DMS153 treated with DMSO at 0.1 percent for 48 hours (cell line): ENCODE results near the gene ATP8A2.
"Not testable (repeated sequence)": the region's sequence is repeated elsewhere in the genome, so short reads cannot be mapped to it uniquely, and the experiment has no call there.

Source experiments
- DNase-seq: peaks from one replicate; lab custom pipeline; 2025; ENCODE audit not compliant: unreplicated experiment; lab: John Stamatoyannopoulos, UW

Gene ATP8A2

GRCh38 chr13:25790137-25790536 lies 418.4 kb downstream of the ATP8A2 start:
- not testable (repeated sequence) for DNase-seq

GRCh38 chr13:25795277-25795676 lies 423.5 kb downstream of the ATP8A2 start:
- DNase-seq: no peak

DNA sequence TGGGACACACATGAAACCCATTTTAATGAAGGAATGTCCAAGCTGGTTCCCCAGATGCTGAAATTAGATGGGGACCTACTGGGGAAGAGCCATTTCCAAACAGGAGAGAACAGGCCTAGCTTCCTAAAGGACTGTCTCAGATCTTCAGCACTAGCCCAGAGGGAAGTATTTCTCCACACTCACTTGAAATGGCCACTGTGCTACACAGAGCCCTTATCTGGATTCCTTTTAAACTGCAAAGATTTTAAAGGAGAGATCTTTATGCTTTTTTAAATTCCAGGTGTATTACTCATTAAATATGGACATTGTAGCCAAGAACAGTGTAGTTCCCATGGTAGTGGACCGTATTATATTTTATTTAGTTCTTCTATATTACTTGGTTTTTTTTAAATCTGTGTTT lies 424.7 kb downstream of the ATP8A2 start:
- DNase-seq: no peak

- DNase-seq: no peak
Observed at GRCh38 chr13:25798998-25799397, 427.2 kb downstream of the ATP8A2 start.

GRCh38 chr13:25800523-25800922 lies 428.7 kb downstream of the ATP8A2 start:
- DNase-seq: no peak

DNA sequence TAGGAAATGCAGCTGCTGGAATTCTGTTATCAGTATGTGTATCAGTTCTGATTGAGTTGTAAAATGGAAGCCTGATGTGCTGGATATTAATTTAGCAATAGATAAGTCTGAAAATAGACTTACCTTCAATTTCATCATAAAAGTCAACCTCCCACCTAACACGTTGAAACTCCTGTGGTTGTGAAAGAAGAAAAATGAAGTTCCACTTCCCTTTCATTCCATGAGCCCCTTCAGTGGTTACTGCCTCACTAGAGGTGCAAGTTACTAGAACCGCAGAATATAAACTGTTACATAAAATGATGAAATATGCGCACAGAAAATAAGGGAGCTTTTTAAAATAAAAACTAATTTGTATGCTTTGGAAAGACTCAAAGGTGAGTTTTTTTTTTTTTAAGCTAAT lies 430.8 kb downstream of the ATP8A2 start:
- no peak for DNase-seq

GRCh38 chr13:25803641-25804040 lies 431.9 kb downstream of the ATP8A2 start:
- no peak for DNase-seq

GRCh38 chr13:25806264-25806974 lies 434.6 kb downstream of the ATP8A2 start:
- DNase-seq: no peak

DNA sequence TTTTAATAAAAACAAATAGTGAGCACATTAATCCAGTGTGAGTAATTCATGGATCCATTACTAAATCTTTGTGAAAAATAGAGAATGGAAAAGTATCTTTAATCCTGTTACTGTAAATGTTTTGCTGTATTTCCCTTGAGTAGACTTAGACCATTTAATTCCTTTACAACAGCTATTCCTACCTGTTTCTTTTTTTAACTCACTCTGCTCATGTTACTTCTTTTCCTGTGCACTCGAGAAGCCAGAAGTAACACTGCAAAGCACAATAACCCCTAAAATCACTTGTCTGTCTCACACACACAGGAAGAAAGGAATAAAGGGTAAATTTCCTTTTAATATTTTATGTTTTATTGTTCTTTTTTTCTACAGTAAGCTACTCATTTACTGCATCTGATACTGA lies 435.8 kb downstream of the ATP8A2 start:
- DNase-seq: no peak

GRCh38 chr13:25811506-25811905 lies 439.7 kb downstream of the ATP8A2 start:
- DNase-seq: no peak

DNA sequence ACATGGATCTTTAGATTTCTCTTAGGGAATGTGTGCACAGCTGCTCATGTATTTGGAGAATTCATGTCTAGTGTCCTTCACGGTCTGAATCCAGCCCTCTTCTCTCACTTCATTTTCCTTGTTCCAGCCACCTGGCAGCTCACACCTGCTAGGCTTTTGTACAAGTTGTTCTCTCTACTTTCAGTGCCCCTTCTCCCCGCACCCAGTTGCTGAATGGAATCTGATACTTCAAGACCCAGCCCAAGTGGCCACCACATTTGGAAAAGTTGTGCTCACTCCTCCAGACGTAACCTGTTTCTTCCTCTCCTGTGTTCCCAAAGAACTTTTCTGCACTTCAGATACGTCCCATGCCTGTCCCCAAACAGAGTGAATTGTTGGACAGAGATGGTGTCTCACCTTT lies 444.5 kb downstream of the ATP8A2 start:
- DNase-seq: no peak

GRCh38 chr13:25819856-25820530 lies 448.2 kb downstream of the ATP8A2 start:
- peak; percentile 66 for DNase-seq

DNA sequence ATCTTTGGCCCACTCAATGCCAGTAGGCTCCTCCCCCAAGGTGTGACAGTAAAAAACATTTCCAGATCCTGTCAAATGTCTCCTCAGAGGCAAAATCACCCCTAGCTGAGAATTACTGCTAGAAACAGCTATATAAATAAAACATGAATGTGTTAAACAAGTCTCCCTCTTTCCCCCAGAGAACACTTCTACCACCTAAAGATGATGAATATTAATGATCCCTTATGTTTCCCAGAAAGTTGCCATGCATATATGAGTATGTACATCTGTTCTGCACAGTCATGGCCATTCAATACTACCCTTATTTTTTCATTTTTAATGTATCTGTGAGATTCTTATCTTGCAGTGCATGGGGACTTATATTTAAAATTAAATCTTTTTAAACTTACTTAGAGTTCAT lies 450.0 kb downstream of the ATP8A2 start:
- no peak for DNase-seq

GRCh38 chr13:25827221-25827620 lies 455.4 kb downstream of the ATP8A2 start:
- not testable (repeated sequence) for DNase-seq

DNA sequence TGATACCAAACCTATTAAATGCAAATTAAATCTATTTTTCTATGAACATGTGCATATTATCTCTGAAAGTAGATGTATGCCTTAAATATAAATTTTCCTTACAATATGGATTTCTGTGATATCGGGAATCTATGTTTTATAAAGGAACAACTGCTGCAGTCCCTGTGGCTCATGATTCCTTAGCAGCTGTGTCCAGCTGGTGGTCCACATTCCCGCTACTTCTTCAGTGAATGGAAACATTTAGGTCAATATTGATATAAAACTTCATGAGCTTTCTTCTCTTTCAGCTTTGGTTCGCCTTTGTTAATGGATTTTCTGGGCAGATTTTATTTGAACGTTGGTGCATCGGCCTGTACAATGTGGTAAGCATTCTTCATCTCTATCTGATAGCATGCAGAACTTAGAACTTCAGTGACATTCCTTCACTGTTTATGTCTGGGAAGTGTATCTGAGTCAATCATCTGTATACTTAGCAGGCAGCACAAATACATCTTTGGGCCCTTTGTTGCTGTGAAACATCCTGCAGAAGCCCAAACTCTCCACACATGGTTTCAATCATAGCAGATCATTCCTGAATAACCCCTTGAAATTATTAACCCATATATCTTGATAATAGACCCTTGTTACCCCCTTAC lies 456.2 kb downstream of the ATP8A2 start:
- DNase-seq: no peak

DNA sequence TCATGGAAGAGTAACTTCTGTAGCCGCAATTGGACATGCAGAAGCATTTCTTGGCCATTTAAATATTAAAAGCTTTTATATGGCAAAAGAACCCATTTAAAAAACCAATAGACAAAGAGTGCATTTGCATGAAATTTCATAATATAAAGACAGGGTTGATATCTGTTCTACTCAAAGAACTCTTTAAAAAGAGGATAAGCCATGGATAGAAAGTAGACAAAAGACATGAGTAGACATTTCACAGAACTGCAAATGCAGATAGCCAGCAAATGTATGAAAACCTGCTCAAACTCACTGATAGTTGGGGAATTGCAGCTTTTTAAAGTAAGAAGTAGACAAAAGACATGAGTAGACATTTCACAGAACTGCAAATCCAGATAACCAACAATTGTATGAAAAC lies 462.0 kb downstream of the ATP8A2 start:
- DNase-seq: no peak

DNA sequence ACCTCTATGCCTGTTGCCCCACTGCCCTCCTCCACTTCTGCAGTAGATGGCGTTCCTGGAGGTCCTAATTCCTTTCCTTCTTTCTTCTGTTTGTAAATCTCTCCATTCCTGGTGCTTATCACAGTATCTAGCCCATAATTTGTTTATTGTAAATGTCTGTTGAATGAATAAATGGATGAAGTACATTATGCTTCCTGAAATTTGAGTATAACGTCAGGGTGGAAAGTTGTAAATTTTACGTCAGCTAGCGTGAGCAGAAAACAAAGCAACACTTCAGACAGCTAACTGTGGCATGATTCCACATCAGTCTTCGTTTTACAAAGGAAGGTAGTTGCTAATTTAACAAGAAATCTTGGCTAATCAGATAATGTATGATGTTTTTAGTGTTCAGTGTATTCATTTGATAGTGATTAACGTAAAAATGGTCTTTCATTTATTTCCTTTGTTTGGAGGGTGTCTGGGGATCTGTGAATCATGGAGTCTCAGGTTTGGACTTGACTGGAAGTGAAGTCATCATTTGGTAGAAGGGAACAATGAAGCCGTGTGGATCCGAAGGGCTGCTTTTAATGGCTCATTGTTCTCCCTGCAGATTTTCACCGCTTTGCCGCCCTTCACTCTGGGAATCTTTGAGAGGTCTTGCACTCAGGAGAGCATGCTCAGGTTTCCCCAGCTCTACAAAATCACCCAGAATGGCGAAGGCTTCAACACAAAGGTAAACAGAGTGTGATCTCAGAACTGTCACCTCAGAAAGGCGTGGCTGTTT lies 465.0 kb downstream of the ATP8A2 start:
- DNase-seq: no peak

GRCh38 chr13:25839371-25839770 lies 467.6 kb downstream of the ATP8A2 start:
- DNase-seq: no peak

- DNase-seq: no peak
Observed at GRCh38 chr13:25840261-25840660, 468.5 kb downstream of the ATP8A2 start.

GRCh38 chr13:25840931-25841330 lies 469.2 kb downstream of the ATP8A2 start:
- no peak for DNase-seq

GRCh38 chr13:25843692-25844091 lies 471.9 kb downstream of the ATP8A2 start:
- no peak for DNase-seq
